Caki2 (cell line): ENCODE results near the gene PODN. TPM values are rescaled to one million over a fixed set of nuclear protein-coding genes. Genes with fewer than 3 reads are reported as not detected.

Experiments
- DNase-seq: peaks from one replicate; pipeline ENCODE4 v3.0.0-alpha.2; 2015; ENCODE audit warnings: low read depth
- in situ Hi-C: cut with HindIII; loops from 2 replicates; pipeline ENCODE4 v1.10.0; 2016; ENCODE audit warnings: low sequenced_read_pairs, low pct_unique_long_range_greater_than_20kb, mixed read lengths
- total RNA-seq: library from RNA; depleted of rRNA; stranded (reverse); fragments of >200 nt; shearing (Covaris generic); gene quantifications from 2 replicates; pipeline ENCODE4 v1.2.3, GENCODE V29; 2014; ENCODE audit warnings: low replicate concordance

Gene PODN
- total RNA-seq, 1 experiment from 2014 or later: not detected

GRCh38 chr1:53104289-53104913 lies 42.4 kb downstream of the PODN start:
- in situ Hi-C loops: no loop called here

GRCh38 chr1:53107090-53107489 lies 45.1 kb downstream of the PODN start:
- in situ Hi-C loops: no loop called here
- no peak for DNase-seq

More at GRCh38 chr1:53104289-53104913, 42.4 kb downstream of the PODN start:
- no peak for DNase-seq

GRCh38 chr1:53107570-53108322 lies 45.7 kb downstream of the PODN start:
- no peak for DNase-seq
- in situ Hi-C loops: no loop called here

GRCh38 chr1:53108646-53109580 lies 46.9 kb downstream of the PODN start:
- no peak for DNase-seq
- in situ Hi-C loops: no loop called here

DNA sequence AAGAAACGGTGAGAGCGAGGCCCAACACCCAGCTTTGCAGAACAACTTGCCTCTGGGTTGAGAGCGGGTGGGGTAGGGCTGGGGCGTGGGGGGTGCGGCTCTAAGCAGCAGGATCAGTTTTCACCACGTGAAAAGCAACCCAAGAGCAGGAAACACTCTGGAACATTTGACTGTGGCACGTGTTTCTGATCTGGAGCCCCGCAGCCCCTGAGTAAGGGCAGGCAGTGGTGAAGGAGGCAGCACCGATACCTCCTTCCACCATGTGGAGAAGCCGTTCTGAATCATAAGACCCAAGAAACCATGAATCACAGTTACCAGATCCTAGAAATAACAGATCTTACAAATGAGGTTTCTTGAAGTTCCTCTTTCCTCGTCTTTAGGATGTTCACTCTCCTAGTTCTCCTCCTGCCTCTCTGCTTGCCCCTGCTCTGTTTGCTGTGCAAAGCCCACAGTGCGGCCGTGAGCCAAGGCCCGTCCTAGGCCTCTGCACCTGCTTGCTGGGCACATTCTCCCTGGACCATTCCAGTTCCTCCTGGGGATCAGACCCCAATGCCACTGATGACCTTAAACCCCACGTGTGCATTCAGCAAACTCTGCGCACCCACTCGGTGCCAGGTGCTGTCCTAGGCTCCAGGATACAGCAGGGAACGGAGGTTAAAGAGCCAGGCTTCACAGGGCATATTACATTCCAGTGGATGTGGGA lies 48.5 kb downstream of the PODN start:
- no peak for DNase-seq

DNA sequence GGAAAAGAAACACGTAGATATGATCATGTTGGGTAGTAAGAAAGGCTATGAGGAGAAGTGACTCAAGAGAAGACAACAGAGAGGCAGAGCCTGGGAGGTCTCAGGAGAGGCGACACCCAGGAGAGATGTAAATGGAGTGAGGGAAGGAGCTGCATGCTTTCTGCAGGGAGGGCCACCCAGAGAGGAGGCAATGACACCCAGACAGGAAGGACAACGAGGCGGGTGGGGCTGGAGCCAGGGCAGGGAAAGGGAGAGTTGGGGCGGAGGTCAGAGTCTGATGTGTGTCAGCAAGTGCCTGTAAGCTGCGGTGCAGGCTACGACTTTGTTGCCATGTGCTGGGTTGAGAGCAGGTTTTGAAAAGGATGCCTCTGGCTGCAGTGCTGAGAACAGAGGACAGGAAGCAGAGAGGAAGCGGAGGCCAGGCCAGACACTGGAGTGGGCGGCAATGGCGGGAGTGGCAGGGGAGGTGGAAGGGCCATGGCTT lies 49.1 kb downstream of the PODN start:
- in situ Hi-C loops: no loop called here
- DNase-seq: no peak

More for the DNA sequence above, 48.5 kb downstream of the PODN start:
- in situ Hi-C loops: no loop called here

- in situ Hi-C loops: no loop called here
- no peak for DNase-seq
Measured at GRCh38 chr1:53111693-53112092, 49.7 kb downstream of the PODN start.

- DNase-seq: no peak
- in situ Hi-C loops: no loop called here
Measured at GRCh38 chr1:53112271-53112774, 50.3 kb downstream of the PODN start.

DNA sequence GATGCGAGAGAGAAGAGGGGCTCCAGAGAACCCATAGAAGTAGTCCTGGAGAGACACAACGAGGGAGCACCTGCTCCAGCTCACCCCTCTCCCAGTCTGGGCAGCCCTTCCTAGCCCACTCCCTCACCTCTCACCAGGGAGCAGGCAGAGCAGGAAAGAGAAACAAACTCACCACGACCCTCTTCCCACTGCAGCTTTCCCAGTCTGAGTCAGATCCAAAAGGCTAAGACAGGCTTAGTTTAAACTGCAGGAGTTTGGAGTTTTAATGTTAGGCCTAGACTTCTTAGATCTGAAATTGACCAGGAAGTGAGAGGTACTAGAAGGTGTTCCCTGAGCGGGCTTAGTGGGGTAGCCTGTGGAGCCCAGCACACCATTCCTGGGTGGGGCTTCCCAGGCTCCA lies 50.8 kb downstream of the PODN start:
- no peak for DNase-seq
- in situ Hi-C loops: no loop called here

- in situ Hi-C loops: no loop called here
- no peak for DNase-seq
Measured at GRCh38 chr1:53114090-53114489, 52.1 kb downstream of the PODN start.

GRCh38 chr1:53114581-53115400 lies 52.8 kb downstream of the PODN start:
- DNase-seq: no peak
- in situ Hi-C loops: no loop called here

GRCh38 chr1:53115403-53116306 lies 53.6 kb downstream of the PODN start:
- in situ Hi-C loops: no loop called here
- no peak for DNase-seq

DNA sequence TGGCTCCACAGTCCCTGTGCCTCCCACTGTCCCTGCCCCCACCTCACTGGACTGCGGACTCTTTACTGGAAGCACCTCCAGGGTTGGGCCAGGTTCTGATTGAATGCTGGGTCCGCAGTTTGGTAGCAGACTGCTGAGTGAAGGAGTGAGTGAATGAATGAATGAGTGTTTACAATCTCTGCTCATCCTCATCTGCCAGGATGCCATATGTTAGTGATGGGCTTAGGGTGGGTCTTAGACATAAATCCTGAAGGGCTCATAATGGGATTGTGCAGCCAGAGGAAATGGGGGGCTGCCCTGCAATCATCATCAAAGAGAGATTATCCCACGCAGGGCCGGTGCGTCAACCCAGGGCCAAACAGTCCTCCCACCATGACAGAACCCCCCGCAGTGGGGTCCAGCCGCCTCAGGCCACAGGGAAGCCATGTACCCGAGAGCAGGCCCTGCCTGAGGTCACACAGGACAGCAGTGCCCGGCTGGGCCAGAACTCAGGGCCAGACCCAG lies 54.3 kb downstream of the PODN start:
- no peak for DNase-seq
- in situ Hi-C loops: no loop called here

DNA sequence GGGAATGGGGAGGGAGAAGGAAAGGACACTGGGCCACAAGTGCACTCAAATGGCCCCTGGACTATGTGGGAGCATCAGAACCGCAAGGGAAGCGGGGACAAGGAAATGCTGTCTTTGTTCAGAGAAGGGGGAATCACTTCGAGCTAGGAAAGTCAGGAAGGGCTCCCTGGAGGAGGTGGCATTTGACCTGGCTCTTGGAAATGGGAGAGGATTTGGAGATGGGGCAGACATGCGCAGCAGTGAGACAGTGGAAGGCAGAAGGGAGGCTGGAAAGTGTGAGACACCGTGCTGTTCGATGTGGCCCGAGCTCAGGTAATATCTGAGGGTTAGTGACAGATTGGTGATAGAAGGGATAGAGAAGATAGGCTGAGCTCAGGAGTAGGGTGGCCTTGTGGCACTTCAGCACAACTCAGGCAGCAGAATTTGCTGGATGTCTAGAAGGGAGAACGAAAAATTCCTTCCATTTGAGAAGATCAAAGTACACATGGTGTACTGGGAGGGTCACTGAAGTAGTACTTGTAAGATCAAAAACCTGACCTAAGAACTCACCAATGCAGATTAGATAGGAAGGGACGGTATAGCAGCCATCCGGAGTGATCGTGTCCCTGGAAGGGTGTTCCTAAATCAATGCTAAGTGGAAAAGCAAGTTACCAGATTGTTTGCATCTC lies 55.1 kb downstream of the PODN start:
- DNase-seq: no peak
- in situ Hi-C loops: no loop called here

- DNase-seq: no peak
- in situ Hi-C loops: no loop called here
Measured at GRCh38 chr1:53117836-53118235, 55.8 kb downstream of the PODN start.

DNA sequence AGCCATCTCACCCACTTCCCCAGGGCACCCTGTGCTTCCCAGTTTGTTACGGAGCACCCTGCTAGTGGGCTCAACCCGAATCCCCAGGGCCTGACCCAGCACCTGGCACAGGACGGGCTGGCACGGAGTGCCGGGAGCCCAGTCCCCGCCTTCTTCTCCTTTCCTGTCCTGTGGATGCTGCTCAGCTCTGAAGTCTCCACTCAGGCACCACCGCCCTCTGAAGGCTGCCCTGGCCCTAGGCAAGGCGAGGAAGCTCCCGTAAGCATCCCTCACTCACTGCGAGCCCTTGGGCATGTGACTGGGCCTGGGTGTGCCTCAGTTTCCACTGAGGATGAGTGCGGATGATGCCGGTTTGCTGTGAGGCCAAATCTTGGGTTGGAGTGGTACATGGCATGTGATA lies 58.6 kb downstream of the PODN start:
- in situ Hi-C loops: no loop called here
- DNase-seq: no peak
